Measurements from ENCODE around the gene MARCO. TPM values are rescaled to one million over a fixed set of nuclear protein-coding genes. Genes with fewer than 3 reads are reported as not detected.

The MARCO gene
- total RNA-seq, 2 donors from 2014 or later, result 2.7 to 3.2 TPM

DNA sequence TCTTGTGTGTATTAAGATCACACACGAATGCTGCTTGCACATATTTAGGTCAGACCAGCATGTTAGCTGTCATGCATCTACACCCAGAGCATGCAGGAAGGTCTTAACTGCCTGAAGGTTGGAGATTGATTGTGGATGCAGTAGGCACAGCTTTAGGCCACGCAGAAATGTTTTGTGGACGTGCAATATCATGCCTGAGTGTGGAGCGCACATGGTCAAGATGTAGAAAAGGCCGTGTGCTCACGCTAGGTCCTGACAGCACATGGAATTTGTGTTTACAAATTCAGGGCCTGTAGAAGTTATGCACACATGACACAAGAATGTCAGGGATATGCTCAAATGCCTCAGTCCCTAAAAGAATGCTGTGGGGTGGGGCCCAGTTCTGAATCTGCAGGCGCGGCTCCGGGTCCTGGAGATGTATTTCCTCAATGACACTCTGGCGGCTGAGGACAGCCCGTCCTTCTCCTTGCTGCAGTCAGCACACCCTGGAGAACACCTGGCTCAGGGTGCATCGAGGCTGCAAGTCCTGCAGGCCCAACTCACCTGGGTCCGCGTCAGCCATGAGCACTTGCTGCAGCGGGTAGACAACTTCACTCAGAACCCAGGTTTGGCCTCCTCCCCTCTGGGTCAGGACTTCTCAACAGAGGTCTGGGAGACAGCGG is 27.9 kb downstream of the MARCO start:
- ATAC-seq (no peak), DNase-seq (peak in 1 of 2 donors; percentile 5)
- intact Hi-C loops (cut with DNase I, micrococcal nuclease), result no loop called here

DNA sequence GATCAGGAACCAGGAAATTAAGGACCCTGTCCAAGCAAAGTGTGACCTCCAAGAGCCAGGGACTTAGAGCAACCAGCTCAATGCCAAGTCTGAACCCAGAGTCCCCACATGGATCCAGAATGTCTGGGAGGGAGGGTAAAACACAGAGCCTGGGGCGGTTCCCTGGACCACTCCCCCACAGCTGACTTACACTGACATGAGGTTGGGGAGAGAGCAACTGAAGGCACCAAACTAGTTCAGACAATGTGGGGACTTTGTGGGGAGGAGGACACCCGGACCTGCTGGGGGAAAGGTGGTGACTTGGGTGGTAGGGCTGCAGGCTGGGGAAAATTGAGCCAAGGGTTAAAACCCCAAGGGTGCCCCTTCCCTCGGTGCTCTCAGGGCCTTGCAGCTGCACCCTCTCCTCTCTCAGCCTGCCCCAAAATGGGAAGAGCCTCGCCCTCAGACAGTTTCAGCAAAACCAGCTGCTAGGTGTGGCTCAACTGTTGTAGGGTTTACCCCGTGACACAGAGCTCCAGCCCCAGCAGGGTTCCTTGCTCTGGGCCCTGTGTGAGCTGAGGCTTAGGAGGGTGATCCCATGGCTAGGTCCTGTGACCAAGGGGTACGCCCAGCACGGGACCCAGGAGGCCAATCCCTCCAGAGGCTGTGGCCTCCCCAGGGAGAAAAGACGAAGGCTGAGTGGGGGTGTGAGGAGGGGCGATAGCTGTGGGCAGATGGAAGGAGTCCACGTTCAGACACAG is 28.6 kb downstream of the MARCO start:
- ATAC-seq (no peak), DNase-seq (no peak)
- intact Hi-C loops (cut with DNase I, micrococcal nuclease), result no loop called here

DNA sequence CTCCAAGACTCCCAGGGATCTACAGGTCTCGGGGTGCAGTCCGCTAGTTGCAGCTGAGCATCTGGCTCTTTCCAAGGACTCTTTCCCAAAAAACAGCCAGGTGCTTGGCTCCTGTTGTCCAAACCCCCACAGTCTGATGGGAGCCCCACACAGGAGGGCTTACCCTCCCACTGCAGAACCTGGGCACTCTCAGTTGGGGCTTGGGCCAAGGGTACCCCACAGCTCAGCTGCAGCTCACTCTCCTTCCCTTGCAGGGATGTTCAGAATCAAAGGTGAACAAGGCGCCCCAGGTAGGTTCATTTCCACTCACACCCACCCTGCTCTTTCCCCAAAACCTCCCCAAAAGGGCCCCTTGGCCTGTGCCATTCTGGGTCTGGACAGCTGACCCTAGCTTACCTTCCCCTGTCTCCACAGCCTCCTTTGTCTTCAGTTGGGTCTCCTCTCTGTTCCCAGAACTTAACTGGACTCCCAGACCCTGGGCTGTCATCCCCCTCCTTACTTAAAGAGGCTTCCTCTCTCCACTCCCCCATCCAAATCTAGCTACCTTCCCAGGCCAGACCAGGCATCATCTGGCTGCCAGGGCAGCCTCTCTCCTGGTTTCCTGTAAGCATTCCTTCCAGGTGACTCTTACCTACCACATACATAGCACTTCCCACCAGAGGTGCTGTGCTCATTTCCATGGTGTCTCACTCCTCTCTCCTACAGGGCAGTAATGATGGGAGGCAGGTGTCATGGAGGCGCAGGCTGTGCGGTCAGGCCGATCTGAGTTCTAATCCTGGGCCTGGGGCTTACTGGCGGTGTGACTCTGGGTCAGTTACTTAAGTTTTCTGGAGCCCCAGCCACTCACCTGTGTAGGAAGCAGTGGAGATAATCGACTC is 29.5 kb downstream of the MARCO start:
- no peak for ATAC-seq
- DNase-seq, result no peak
- intact Hi-C loops (cut with DNase I, micrococcal nuclease), result no loop called here

DNA sequence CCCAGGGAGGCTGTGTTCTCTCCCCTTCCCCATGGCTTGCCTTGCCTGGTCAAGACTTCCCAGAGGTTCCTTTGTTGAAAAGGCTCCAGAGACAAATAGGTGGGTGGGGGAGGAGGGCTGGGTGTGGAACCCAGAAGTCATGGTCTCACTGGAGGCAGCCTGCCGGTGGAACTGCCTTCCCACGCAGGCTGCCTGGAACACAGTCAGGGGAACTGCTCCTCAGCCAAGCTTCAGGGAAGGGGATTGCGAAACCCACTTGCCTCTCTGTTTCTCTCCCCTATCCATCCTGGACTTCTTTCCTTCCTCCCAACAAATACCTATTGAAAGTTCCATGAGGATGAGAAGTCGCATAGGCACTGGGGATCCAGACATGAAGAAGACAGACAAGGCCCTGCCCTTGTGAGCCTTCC is 31.6 kb downstream of the MARCO start:
- no peak for ATAC-seq
- intact Hi-C loops (cut with DNase I, micrococcal nuclease), result no loop called here
- DNase-seq, result no peak

DNA sequence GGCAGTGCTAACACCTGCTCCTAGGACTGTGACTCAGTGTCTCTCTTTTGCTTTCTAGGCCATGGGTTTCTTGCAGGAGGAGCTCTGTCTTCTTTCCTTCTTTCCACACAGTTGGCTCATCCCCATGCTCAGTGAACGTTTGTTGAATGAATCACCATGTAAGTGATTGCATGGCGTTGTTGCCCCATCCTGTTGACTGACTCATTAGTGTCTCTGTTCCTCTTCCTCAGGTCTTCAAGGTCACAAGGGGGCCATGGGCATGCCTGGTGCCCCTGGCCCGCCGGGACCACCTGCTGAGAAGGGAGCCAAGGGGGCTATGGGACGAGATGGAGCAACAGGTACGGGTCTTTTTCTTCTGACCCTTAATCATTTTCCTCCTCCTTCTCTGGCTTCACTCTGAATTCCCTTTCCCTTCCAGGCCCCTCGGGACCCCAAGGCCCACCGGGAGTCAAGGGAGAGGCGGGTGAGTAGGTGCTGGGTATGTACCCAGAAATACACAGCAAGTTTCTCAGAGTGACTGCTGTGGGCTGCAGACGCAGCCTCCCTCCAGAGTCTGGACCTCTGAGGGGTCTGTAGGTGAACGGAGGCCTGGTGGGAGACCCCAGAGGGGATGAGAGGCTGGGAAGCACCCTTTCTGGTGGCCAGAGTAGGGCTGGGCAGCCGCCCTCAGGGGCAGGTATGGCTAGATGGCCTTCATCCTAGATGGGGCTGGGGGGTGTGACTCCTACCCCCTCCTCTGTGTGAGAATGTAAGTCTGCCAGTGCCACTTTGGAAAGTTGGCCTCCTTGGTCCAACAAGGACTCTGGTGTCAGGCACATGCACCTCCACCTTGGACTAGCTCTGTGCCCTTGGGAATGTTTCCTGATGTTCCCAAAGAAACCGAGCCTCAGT is 32.4 kb downstream of the MARCO start:
- intact Hi-C loops (cut with DNase I, micrococcal nuclease), result no loop called here
- ATAC-seq, result no peak

DNA sequence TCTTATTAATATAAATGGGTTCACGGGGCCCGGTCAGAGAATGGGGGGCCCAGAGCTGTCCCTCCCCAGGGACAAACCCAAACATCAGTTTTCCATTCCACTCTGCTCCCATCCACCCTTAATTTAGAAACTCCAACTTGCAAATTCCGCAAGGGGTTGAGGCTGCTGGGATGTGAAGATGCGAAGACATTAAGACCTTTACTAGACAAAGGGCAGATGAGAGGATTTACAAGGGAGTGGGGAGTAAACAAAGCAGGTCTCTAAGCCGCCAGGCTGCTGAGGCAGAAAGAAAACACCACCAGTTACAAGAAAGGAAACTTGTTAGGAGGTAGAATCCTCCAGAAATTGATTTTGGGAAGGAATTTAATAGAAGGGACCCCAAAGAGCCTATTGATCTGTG is 33.1 kb downstream of the MARCO start:
- ATAC-seq (no peak), DNase-seq (no peak)
- intact Hi-C loops (cut with DNase I, micrococcal nuclease), result no loop called here

More for the DNA sequence above, 32.4 kb downstream of the MARCO start:
- DNase-seq, result no peak

DNA sequence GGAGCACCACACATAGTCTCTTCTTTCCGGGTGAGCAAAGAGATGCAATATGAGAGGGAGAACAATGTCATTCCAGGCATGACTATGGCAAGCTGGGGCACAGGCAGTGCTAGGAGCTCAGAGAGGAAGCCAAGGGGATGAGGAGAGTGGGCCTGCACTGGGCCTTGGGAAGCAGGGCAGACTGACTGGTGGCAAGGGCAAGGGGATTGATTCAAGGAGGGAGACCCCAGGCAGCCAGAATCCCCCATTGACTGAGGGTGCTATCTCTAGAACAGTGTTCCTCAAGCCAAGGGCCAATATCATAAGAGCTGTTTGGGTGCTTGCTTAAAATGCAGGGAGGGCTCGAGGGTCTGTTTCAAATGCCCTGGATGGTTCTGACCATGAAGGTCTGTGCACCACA is 36.1 kb downstream of the MARCO start:
- no peak for ATAC-seq
- intact Hi-C loops (cut with DNase I, micrococcal nuclease), result no loop called here
- DNase-seq, result no peak

DNA sequence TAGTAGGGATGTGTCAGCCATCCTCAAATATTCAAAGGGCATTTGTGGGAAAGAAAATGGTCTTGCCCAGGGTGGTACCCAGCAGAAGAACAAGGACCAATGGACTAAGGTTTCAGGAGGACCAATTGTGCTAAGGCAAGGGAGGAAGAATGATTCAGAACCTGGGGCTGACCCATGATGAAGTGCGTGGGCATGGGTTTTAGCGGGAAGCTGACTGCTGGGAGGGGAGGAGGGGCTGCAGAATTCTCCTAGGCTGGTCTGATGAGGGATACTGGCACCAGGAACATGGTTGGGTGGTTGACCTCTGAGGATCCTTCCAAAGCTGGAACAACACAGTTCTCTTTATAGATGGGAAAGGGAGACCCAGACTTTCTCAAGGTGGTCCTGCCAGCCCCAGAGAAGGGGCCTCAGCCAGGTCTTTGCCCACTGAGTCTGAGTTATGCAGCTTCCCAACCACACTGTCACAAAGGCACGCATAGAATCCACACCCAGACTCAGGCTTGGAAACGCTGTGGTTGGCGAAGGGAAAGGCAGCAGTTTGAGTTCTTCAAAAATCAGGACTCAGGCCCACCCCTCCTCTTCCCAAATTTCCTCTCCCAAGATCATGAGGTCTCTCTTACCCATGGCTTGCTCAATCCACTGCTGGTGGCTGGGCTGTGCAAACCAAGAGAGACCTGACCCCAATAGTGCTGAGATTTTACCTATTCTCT is 37.3 kb downstream of the MARCO start:
- DNase-seq, result no peak
- intact Hi-C loops (cut with DNase I, micrococcal nuclease), result no loop called here
- no peak for ATAC-seq

DNA sequence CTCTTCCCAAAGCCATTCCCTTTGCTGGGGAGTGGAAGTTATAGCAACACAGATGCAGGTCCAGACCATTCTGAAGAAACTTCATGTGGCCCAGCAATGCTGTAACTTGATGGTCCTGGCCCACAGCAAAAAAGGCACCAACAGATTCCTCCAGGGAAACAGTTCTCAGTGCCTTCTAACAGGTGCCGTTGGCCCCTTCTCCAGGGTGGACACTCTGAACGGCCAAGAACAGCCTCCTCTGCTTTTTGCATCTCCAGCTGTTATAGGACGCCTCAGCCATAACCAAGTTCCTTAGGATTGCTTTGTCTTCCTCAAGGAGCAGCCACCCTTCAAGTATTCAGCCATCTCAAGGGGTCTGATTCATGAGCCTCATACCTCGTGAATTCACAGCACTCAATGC is 38.0 kb downstream of the MARCO start:
- no peak for DNase-seq
- intact Hi-C loops (cut with DNase I, micrococcal nuclease), result no loop called here
- ATAC-seq, result no peak

DNA sequence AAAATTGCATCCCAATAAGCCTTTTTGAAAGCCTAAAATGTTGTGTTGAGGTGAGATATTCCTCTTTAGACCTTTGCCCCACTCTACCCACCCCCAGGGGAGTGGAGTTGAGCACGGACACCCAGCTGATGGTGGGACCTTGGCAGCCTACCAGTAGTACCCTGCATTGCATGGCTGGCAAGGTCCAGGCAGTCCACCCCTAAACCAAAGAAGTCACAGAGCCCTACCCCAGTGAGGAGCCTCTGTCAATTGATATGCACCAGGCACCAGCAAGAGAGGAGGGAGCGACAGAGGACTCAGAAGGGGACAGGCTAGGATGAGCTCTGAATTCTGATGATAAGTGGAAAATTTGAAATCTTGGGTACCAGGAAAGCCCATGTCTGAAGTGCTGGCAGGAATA is 38.6 kb downstream of the MARCO start:
- ATAC-seq (no peak), DNase-seq (no peak)
- intact Hi-C loops (cut with DNase I, micrococcal nuclease), result no loop called here

DNA sequence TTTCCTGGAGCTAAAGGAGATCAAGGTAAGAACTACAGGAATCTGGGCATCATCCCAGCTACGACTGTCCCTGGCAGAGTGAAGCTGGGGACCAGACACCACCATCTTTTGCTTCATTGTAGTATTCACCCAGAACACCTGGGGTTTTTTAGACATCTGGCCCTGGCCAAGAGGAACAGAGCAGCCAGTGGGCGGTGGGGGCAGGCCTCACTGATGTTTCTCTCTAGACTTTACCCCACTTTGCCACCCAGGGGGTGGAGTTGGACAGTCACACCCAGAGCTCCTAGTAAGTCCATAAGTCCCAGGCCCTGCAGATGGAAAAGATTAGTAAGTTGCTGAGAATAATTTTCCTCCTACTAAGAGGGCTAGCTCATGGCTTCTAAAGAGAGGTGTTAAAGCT is 39.6 kb downstream of the MARCO start:
- DNase-seq (no peak), ATAC-seq (no peak)
- intact Hi-C loops (cut with DNase I, micrococcal nuclease), result no loop called here

DNA sequence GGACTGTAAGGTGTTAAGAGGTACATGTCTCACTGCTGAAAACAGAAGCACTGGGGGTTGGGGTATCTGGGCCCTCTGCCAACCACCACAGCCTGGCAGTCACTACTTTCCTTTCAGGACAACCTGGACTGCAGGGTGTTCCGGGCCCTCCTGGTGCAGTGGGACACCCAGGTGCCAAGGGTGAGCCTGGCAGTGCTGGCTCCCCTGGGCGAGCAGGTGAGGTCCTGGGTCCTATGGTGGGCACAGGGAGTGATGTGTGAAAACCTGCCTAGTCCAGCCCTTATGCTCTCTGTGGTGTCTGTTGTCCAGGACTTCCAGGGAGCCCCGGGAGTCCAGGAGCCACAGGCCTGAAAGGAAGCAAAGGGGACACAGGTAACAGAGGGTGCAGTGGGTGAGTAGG is 40.0 kb downstream of the MARCO start:
- ATAC-seq (no peak), DNase-seq (no peak)
- intact Hi-C loops (cut with DNase I, micrococcal nuclease), result no loop called here

DNA sequence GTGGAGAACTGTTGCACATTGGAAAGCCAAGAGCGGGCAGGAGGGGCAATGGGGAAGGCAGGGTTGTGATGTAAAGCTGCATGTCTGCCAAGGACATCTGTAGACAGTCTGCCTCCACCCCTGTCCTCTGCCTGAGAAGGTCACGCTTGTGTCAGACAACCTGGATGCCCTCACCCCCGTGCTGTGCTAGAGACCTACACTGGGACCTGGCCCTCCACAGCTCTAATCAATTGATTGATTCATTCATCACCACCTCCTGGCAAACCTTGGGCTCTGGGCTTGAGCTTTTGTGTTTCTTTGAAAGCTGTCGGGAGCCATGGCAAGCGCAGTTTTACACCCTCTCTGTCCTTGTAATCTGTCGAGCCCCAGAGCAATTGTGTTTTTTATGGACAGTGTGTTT is 41.1 kb downstream of the MARCO start:
- intact Hi-C loops (cut with DNase I, micrococcal nuclease), result no loop called here
- no peak for DNase-seq
- no peak for ATAC-seq

DNA sequence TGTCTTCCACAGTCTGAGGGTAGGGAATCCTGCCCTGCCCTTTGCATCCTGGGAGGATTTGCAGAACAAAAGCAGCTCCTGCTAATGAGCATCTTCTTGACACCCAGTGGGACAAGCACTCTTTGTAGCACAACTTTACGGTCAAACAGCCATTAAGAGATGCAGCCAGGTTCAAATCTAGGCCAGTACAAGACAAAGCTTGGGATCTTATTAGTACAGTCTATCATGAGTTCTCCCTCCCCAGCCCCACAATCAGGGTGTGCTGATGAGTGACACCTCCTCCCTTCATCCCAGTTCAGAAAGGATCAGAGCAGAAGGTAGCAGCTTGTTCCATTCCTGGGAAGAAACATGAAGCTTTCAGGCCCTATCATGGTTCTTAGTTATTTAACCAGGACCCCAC is 41.9 kb downstream of the MARCO start:
- DNase-seq (no peak), ATAC-seq (no peak)
- intact Hi-C loops (cut with DNase I, micrococcal nuclease), result no loop called here

DNA sequence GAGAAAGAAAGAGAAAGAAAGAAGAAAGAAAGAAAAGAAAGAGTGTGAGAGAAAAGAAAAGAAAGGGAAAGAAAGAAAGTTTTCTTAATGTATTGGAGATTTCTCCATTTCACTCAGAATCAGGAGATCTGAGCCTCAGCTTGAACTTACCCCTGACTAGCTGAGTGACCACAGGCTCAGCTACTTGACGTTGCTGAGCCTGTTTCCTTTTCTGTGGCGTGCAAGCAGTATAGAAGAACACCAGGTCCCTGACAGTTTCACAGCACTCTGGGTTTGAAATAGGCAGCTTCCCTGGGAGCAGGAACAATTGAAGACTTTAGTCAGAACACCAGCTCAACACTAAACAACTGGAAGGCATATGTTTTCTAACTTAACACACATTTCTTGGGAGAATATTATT is 44.7 kb downstream of the MARCO start:
- intact Hi-C loops (cut with DNase I, micrococcal nuclease), result no loop called here
- DNase-seq (no peak), ATAC-seq (no peak)

DNA sequence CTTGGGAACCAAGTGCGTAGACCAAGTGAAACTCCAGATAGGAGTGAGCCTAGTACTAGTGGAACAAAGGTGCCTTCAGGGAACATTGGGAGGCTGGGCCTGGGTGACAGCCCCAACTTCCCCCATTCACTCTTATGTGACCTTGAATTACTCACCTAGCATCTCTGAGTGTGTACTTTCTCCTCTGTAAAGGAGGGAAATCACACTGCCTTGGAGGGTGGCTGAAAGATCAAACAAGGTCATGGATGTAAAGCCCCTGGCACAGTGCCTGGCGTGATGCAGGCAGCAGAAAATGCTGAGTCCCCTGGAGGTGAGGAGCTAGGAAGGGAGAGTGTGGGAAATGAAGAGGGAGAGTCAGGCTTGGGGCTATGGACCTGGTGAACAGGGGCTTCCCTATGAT is 45.9 kb downstream of the MARCO start:
- intact Hi-C loops (cut with DNase I, micrococcal nuclease), result no loop called here
- ATAC-seq, result no peak
- DNase-seq, result no peak

DNA sequence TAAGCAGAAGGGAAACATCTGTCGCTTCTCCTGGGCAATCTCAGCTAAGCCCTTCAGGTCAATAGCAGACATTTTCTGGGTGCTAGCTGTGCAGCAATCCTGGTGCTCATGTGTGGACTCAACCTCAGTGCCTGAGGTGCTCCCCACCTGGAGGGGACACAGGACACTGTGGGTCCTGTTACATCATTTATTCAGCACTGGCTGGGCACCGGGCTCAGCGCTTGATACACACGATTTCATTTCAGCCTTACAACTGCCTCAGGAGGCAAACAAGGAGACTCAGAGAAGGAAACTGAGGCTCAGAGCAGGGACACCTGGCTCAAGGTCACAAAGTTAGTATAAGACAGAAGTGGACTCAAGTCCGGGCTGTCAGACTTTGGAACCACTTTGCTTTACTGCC is 46.7 kb downstream of the MARCO start:
- intact Hi-C loops (cut with DNase I, micrococcal nuclease), result no loop called here
- ATAC-seq (no peak), DNase-seq (no peak)

DNA sequence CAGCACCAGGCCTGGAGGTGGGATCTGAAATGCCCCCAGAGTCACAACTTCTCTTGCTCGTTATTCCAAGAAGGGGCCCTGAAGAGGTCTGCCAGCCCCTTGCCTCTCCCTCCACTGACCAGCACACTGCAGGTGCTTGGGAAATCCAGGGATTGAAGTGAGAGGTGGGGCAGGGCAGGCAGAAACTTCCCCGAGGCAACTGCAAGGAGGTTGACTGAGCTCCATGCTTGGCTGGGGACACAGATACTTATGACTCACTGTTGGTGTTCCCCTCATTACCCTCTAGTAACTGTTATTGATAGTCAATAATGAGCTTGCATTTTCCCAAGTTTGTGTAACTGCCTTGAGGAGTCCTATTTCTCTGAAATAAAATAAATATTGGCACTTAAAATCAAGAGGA is 47.5 kb downstream of the MARCO start:
- ATAC-seq (no peak), DNase-seq (no peak)
- intact Hi-C loops (cut with DNase I, micrococcal nuclease), result no loop called here
